ENCODE data around the gene ASS1.

- TF ChIP-seq, protein P1, sequence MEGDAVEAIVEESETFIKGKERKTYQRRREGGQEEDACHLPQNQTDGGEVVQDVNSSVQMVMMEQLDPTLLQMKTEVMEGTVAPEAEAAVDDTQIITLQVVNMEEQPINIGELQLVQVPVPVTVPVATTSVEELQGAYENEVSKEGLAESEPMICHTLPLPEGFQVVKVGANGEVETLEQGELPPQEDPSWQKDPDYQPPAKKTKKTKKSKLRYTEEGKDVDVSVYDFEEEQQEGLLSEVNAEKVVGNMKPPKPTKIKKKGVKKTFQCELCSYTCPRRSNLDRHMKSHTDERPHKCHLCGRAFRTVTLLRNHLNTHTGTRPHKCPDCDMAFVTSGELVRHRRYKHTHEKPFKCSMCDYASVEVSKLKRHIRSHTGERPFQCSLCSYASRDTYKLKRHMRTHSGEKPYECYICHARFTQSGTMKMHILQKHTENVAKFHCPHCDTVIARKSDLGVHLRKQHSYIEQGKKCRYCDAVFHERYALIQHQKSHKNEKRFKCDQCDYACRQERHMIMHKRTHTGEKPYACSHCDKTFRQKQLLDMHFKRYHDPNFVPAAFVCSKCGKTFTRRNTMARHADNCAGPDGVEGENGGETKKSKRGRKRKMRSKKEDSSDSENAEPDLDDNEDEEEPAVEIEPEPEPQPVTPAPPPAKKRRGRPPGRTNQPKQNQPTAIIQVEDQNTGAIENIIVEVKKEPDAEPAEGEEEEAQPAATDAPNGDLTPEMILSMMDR (IDR thresholded peaks at IDR 0.05): no peak
- TF ChIP-seq EZH2 (IDR thresholded peaks at IDR 0.05; ENCODE audit: borderline replicate concordance, insufficient read depth, low read depth, low read length, poor library complexity, severe bottlenecking): no peak
Observed at GRCh38 chr9:130422546-130422945, 22.2 kb upstream of the ASS1 start.
